IMR-90 (cell line): ENCODE data around the gene IQCM. TPM values are rescaled to one million over a fixed set of nuclear protein-coding genes. Genes with fewer than 3 reads are reported as not detected.

Experiments
- ATAC-seq: fragments of 200-7000 bp; cut with Tn5 transposase; 2 replicates; pipeline ENCODE4 v1.9.1; 2020; ENCODE audit warnings: low read depth, mild to moderate bottlenecking, moderate library complexity
- BruUV-seq: library from RNA; stranded (reverse); fragments of 400-500 nt; replicated peaks from 2 replicates; lab custom pipeline; 2021; lab: Mats Ljungman, UMichigan
- CTCF ChIA-PET: fragments of 300-600 bp; formaldehyde crosslinking; extraction: SDS; loops from one replicate; lab custom pipeline; 2021; ENCODE audit warnings: antibody characterized with exemption; lab: Yijun Ruan, JAX
- POLR2A ChIA-PET: fragments of 300-600 bp; sonication (Branson Sonifier 250); formaldehyde crosslinking; loops from one replicate; lab custom pipeline; 2022; ENCODE audit warnings: antibody characterized with exemption; ENCODE audit not compliant: unreplicated experiment; lab: Charles Lee
- DNase-seq: peaks from one replicate; pipeline ENCODE4 v3.0.0; 2013
- H2AFZ ChIP-seq: replicated peaks from 2 replicates; pipeline ENCODE3; 2013; ENCODE audit warnings: low read length, mild to moderate bottlenecking; ENCODE audit not compliant: poor library complexity
- H2AK5ac ChIP-seq: 2 replicates; pipeline ENCODE4 v1.6.1; 2013; ENCODE audit warnings: low read depth, low read length, inconsistent platforms
- H2AK9ac ChIP-seq: replicated peaks from 2 replicates; pipeline ENCODE3; 2013; ENCODE audit warnings: mild to moderate bottlenecking, low read depth, low read length, moderate library complexity; ENCODE audit not compliant: poor library complexity
- H2BK120ac ChIP-seq: 2 replicates; pipeline ENCODE4 v1.6.1; 2013; ENCODE audit warnings: low read depth, low read length, inconsistent platforms
- H2BK15ac ChIP-seq: 3 replicates; pipeline ENCODE4 v1.6.1; 2013; ENCODE audit warnings: low read depth, low read length, inconsistent platforms
- H2BK20ac ChIP-seq: 2 replicates; pipeline ENCODE4 v1.6.1; 2013; ENCODE audit warnings: low read depth, mild to moderate bottlenecking, inconsistent platforms, low read length, moderate library complexity
- H2BK5ac ChIP-seq: 2 replicates; pipeline ENCODE4 v1.6.1; 2013; ENCODE audit warnings: mild to moderate bottlenecking, low read depth, low read length, inconsistent platforms; ENCODE audit not compliant: poor library complexity, severe bottlenecking
- H3K14ac ChIP-seq: replicated peaks from 2 replicates; pipeline ENCODE4 v1.6.1; 2013; ENCODE audit warnings: low read depth, low read length, inconsistent platforms
- H3K18ac ChIP-seq: 2 replicates; pipeline ENCODE4 v1.6.1; 2013; ENCODE audit warnings: low read depth, low read length, control low read depth
- H3K23ac ChIP-seq: 2 replicates; pipeline ENCODE4 v1.6.1; 2013; ENCODE audit warnings: low read depth, low read length, inconsistent platforms
- H3K27ac ChIP-seq: 2 replicates; pipeline ENCODE4 v1.5.1; 2013; ENCODE audit warnings: mild to moderate bottlenecking, control low read depth, low read length; ENCODE audit not compliant: insufficient read depth
- H3K27me3 ChIP-seq: 2 replicates; pipeline ENCODE4 v1.6.1; 2013; ENCODE audit warnings: low read length; ENCODE audit not compliant: control insufficient read depth, insufficient read depth
- H3K36me3 ChIP-seq: 2 replicates; pipeline ENCODE4 v1.6.1; 2013; ENCODE audit warnings: low read length, mixed read lengths; ENCODE audit not compliant: control insufficient read depth, insufficient read depth
- H3K4ac ChIP-seq: 2 replicates; pipeline ENCODE4 v1.6.1; 2013; ENCODE audit warnings: low read depth, low read length, inconsistent platforms
- H3K4me1 ChIP-seq: 2 replicates; pipeline ENCODE4 v1.6.1; 2013; ENCODE audit warnings: low read length, mixed read lengths; ENCODE audit not compliant: control insufficient read depth, insufficient read depth
- H3K4me2 ChIP-seq: 2 replicates; pipeline ENCODE4 v1.6.1; 2013; ENCODE audit warnings: low read depth, mild to moderate bottlenecking, control low read depth, low read length, moderate library complexity
- H3K4me3 ChIP-seq: 2 replicates; pipeline ENCODE4 v1.5.1; 2013; ENCODE audit warnings: low read depth, mild to moderate bottlenecking, control low read depth, low read length, moderate library complexity; ENCODE audit not compliant: insufficient read depth
- H3K56ac ChIP-seq: 2 replicates; pipeline ENCODE4 v1.6.1; 2013; ENCODE audit warnings: low read length, inconsistent platforms; ENCODE audit not compliant: insufficient read depth; ENCODE audit errors: extremely low read depth
- H3K79me1 ChIP-seq, 2 experiments: 2 replicates each; pipeline ENCODE4 v1.6.1; 2013; ENCODE audit warnings: low read length in 2 of 2, inconsistent platforms in 1 of 2, low read depth in 1 of 2
- H3K9ac ChIP-seq: 2 replicates; pipeline ENCODE4 v1.6.1; 2013; ENCODE audit warnings: low read depth, low read length, control low read depth
- H3K9me1 ChIP-seq: 2 replicates; pipeline ENCODE4 v1.6.1; 2013; ENCODE audit warnings: low read length, inconsistent platforms; ENCODE audit not compliant: insufficient read depth
- H3K9me3 ChIP-seq: 2 replicates; pipeline ENCODE4 v1.6.1; 2013; ENCODE audit warnings: low read length; ENCODE audit not compliant: control insufficient read depth, insufficient read depth
- H4K20me1 ChIP-seq: 2 replicates; pipeline ENCODE4 v1.6.1; 2013; ENCODE audit warnings: low read length, inconsistent platforms; ENCODE audit not compliant: insufficient read depth
- H4K5ac ChIP-seq: 2 replicates; pipeline ENCODE4 v1.6.1; 2013; ENCODE audit warnings: mild to moderate bottlenecking, low read depth, low read length, control low read depth
- H4K8ac ChIP-seq, 2 experiments: 2 replicates each; pipeline ENCODE4 v1.6.1; 2013; ENCODE audit warnings: low read depth in 2 of 2, low read length in 2 of 2, control low read depth in 1 of 2, inconsistent platforms in 1 of 2
- H4K91ac ChIP-seq: 2 replicates; pipeline ENCODE4 v1.6.1; 2013; ENCODE audit warnings: low read depth, low read length, inconsistent platforms; ENCODE audit not compliant: insufficient read depth
- BHLHE40 ChIP-seq: fragments of 150-350 bp; IDR thresholded peaks from 2 replicates; pipeline ENCODE4 v1.6.1; 2016; ENCODE audit warnings: mild to moderate bottlenecking, low read depth, low read length
- CEBPB ChIP-seq: IDR thresholded peaks from 2 replicates; pipeline ENCODE4 v1.6.1; 2012; ENCODE audit warnings: low read depth, low read length, improper control_type of control experiment
- CHD1 ChIP-seq: IDR thresholded peaks from 2 replicates; pipeline ENCODE4 v1.6.1; 2012; ENCODE audit warnings: low read depth, low read length, improper control_type of control experiment
- CTCF ChIP-seq: conservative IDR thresholded peaks from 2 replicates; pipeline ENCODE4 v1.5.1; 2012; ENCODE audit warnings: mild to moderate bottlenecking, low read depth, low read length, improper control_type of control experiment
- MAFK ChIP-seq: IDR thresholded peaks from 2 replicates; pipeline ENCODE4 v1.6.1; 2012; ENCODE audit warnings: low read depth, low read length, improper control_type of control experiment
- MAZ ChIP-seq: IDR thresholded peaks from 2 replicates; pipeline ENCODE4 v1.6.1; 2012; ENCODE audit warnings: low read depth, mild to moderate bottlenecking, low read length, improper control_type of control experiment, moderate library complexity, borderline replicate concordance
- NFE2L2 ChIP-seq: fragments of 150-350 bp; IDR thresholded peaks from 2 replicates; pipeline ENCODE4 v1.6.1; 2016; ENCODE audit warnings: low read depth, mild to moderate bottlenecking, low read length
- POLR2A ChIP-seq: IDR thresholded peaks from 2 replicates; pipeline ENCODE4 v1.6.1; 2012; ENCODE audit warnings: mild to moderate bottlenecking, low read depth, low read length
- RAD21 ChIP-seq: IDR thresholded peaks from 2 replicates; pipeline ENCODE4 v1.6.1; 2012; ENCODE audit warnings: low read length, improper control_type of control experiment
- RCOR1 ChIP-seq: IDR thresholded peaks from 2 replicates; pipeline ENCODE4 v1.6.1; 2012; ENCODE audit warnings: mild to moderate bottlenecking, low read length, improper control_type of control experiment; ENCODE audit not compliant: insufficient replicate concordance
- RFX5 ChIP-seq: IDR thresholded peaks from 2 replicates; pipeline ENCODE4 v1.8.0; 2012; ENCODE audit warnings: low read depth, mild to moderate bottlenecking, low read length, moderate library complexity
- SMC3 ChIP-seq: fragments of 150-350 bp; IDR thresholded peaks from 2 replicates; pipeline ENCODE4 v1.6.1; 2016; ENCODE audit warnings: low read depth, mild to moderate bottlenecking, antibody characterized with exemption, low read length, moderate library complexity
- WGBS, 2 experiments: methylation state at CpG; one replicate each; pipeline versions ENCODE4 v1.1.5 to v1.1.7; 2013; ENCODE audit warnings: missing lambda C conversion rate in 2 of 2; ENCODE audit not compliant: insufficient read length in 1 of 2; ENCODE audit errors: extremely low coverage in 2 of 2; 5-methylcytosine and 5-hydroxymethylcytosine counted together
- dilution Hi-C: fragments of 300-500 bp; cut with HindIII; formaldehyde crosslinking; loops from one replicate; pipeline ENCODE4 v1.14.3; 2018; ENCODE audit warnings: low sequenced_read_pairs; ENCODE audit not compliant: unreplicated experiment
- in situ Hi-C: fragments of 300-500 bp; cut with MboI; formaldehyde crosslinking; loops from 3 replicates; pipeline ENCODE4 v1.14.3; 2019; ENCODE audit warnings: low sequenced_read_pairs, inconsistent platforms, mixed read lengths
- intact Hi-C: fragments of 100-400 bp; cut with micrococcal nuclease; formaldehyde crosslinking; loops from 2 replicates; pipeline ENCODE4 v1.10.0; 2022
- polyA plus RNA-seq, 3 experiments: library from polyadenylated mRNA; depleted of rRNA; stranded (reverse); fragments of >200 nt; gene quantifications; 2 replicates each; pipeline ENCODE4 v1.2.3, GENCODE V29; 2012; ENCODE audit warnings: low replicate concordance in 1 of 3
- total RNA-seq: library from RNA; depleted of rRNA; stranded (reverse); fragments of >200 nt; gene quantifications from 2 replicates; pipeline ENCODE4 v1.2.3, GENCODE V29; 2012
- TF ChIP-seq, protein P1 (sequence below): fragments of 150-350 bp; IDR thresholded peaks from 2 replicates; pipeline ENCODE4 v1.6.1; 2017; ENCODE audit warnings: mild to moderate bottlenecking, antibody characterized with exemption, low read length, low read depth

The IQCM gene
- total and polyA plus RNA-seq, 2 of the 4 experiments (the other 2 are of a cell fraction), result not detected

- ChIA-PET POLR2A (no interaction called here), CTCF (no interaction called here)
- intact Hi-C loops (no loop called here), in situ Hi-C loops (no loop called here), dilution Hi-C loops (no loop called here)
- Histone ChIP-seq H2AK5ac (no peak overlapping the region), H4K91ac (no peak overlapping the region), H3K27ac (no peak overlapping the region), H2BK120ac (no peak overlapping the region), H2BK15ac (0 out of 3 replicates have a peak overlapping the region, but pooled peaks have one; percentile 7), H4K5ac (no peak overlapping the region), H3K9me1 (no peaks in the 10 kb centered on the region), H2BK5ac (no peak overlapping the region), H3K14ac (no peak overlapping the region), H3K4me3 (no peak overlapping the region), H3K79me1 (no peaks in the 10 kb centered on the region), H3K9me3 (no peaks in the 10 kb centered on the region), H3K27me3 (no peaks in the 10 kb centered on the region), H2AFZ (no peak overlapping the region), H3K4me2 (no peak overlapping the region), H2AK9ac (no peak overlapping the region), H3K9ac (no peak overlapping the region), H4K8ac (no peak overlapping the region), H3K36me3 (no peaks in the 10 kb centered on the region), H2BK20ac (no peak overlapping the region), H3K4me1 (peaks cover 2% of the 10 kb centered on the region; the same call in 1 of the 2 replicates), H3K18ac (no peak overlapping the region), H3K56ac (no peak overlapping the region), H3K23ac (no peak overlapping the region), H4K20me1 (no peaks in the 10 kb centered on the region), H3K4ac (no peak overlapping the region)
- TF ChIP-seq RAD21, result no peak
- TF ChIP-seq CTCF, result no peak
- TF ChIP-seq MAZ, result no peak
- no peak for TF ChIP-seq BHLHE40
- no peak for TF ChIP-seq CHD1
- TF ChIP-seq NFE2L2, result no peak
- TF ChIP-seq SMC3, result no peak
- no peak for TF ChIP-seq POLR2A
- no peak for TF ChIP-seq RCOR1
- TF ChIP-seq MAFK, result no peak
- TF ChIP-seq RFX5, result no peak
- TF ChIP-seq, protein P1, sequence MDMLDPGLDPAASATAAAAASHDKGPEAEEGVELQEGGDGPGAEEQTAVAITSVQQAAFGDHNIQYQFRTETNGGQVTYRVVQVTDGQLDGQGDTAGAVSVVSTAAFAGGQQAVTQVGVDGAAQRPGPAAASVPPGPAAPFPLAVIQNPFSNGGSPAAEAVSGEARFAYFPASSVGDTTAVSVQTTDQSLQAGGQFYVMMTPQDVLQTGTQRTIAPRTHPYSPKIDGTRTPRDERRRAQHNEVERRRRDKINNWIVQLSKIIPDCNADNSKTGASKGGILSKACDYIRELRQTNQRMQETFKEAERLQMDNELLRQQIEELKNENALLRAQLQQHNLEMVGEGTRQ, result no peak
- no peak for TF ChIP-seq CEBPB
- no peak for ATAC-seq
- DNase-seq, result no peak
- WGBS, 2 experiments, result no CpG with 5 or more reads among the region's 2 CpGs
- no TSS peak for BruUV-seq
Observed at GRCh38 chr4:149825336-149825735, 9.7 kb upstream of the IQCM start.
